Sigmoid colon (tissue), 7 donors: ENCODE results near the gene TEX13D. TPM values are rescaled to one million over a fixed set of nuclear protein-coding genes. Genes with fewer than 3 reads are reported as not detected.
"Not testable (repeated sequence)": the region's sequence is repeated elsewhere in the genome, so short reads cannot be mapped to it uniquely, and the experiment has no call there.

Source experiments
- DNase-seq: peaks from one replicate; pipeline ENCODE4 v3.0.0-alpha.2; 2019
- H3K27ac ChIP-seq, 4 donors: fragments of 200-600 bp; sonication (generic); one replicate each; pipeline ENCODE4 v1.5.1; 2016 to 2019; ENCODE audit warnings: mild to moderate bottlenecking in 1 of 4
- H3K27me3 ChIP-seq, 3 donors: fragments of 200-600 bp; sonication (generic); one replicate each; pipeline ENCODE4 v1.5.1; 2019; ENCODE audit warnings: mild to moderate bottlenecking in 1 of 3
- H3K36me3 ChIP-seq, 4 donors: fragments of 200-600 bp; sonication (generic); one replicate each; pipeline ENCODE4 v1.5.1; 2016 to 2019
- H3K4me1 ChIP-seq, 4 donors: fragments of 200-600 bp; sonication (generic); one replicate each; pipeline ENCODE4 v1.5.1; 2017 to 2019
- H3K4me3 ChIP-seq, 4 donors: fragments of 200-600 bp; sonication (generic); one replicate each; pipeline ENCODE4 v1.5.1; 2017 to 2019; ENCODE audit warnings: mild to moderate bottlenecking in 2 of 4, moderate library complexity in 1 of 4
- H3K9me3 ChIP-seq, 4 donors: fragments of 200-600 bp in 3 of 4; sonication (generic) in 3 of 4; one replicate each; pipeline versions ENCODE4 v1.5.1 to v1.6.1; 2013 to 2019
- EP300 ChIP-seq, 4 donors: sonication (generic); formaldehyde crosslinking; IDR thresholded peaks; one replicate each; pipeline ENCODE4 v1.6.1; 2017; ENCODE audit warnings: antibody characterized with exemption in 4 of 4
- POLR2A ChIP-seq, 2 donors: fragments of 450-650 bp; IDR thresholded peaks; one replicate each; pipeline ENCODE4 v1.6.1; 2016; ENCODE audit warnings: antibody characterized with exemption in 2 of 2, mild to moderate bottlenecking in 2 of 2, moderate library complexity in 2 of 2
- POLR2AphosphoS5 ChIP-seq, 4 donors: sonication (generic); formaldehyde crosslinking; IDR thresholded peaks; one replicate each; pipeline ENCODE4 v1.6.1; 2017; ENCODE audit warnings: antibody characterized with exemption in 4 of 4
- WGBS, 2 donors: extraction: QIAGEN DNeasy Blood & Tissue Kit; methylation state at CpG; one replicate each; pipeline ENCODE4 v1.1.7; 2013; 5-methylcytosine and 5-hydroxymethylcytosine counted together
- intact Hi-C: fragments of 100-400 bp; cut with DNase I; formaldehyde crosslinking; loops from one replicate; pipeline ENCODE4 v1.15.1; 2023
- polyA plus RNA-seq, 3 donors: library from polyadenylated mRNA; stranded (reverse); fragments of 200-250 nt; gene quantifications; one replicate each; pipeline ENCODE4 v1.2.3, GENCODE V29; 2013
- total RNA-seq, 4 donors: library from RNA; depleted of rRNA; stranded (reverse); fragments of >200 nt; gene quantifications; one replicate each; pipeline ENCODE4 v1.1.0, GENCODE V29; 2016
- TF ChIP-seq, protein P1 (sequence below), 4 experiments: fragments of 450-650 bp in 3 of 4; fragments of 200-600 bp in 1 of 4; IDR thresholded peaks; one replicate each; pipeline ENCODE4 v1.5.1; 2016 to 2019; ENCODE audit warnings: antibody characterized with exemption in 4 of 4, mild to moderate bottlenecking in 3 of 4, moderate library complexity in 2 of 4
- donor health status: healthy with polysubstance abuse.
- donor health status: Bipolar disorder and iron deficiency.
- donor health status: healthy.

TEX13D gene
- not detected for total RNA-seq
- polyA plus RNA-seq, result not detected

DNA sequence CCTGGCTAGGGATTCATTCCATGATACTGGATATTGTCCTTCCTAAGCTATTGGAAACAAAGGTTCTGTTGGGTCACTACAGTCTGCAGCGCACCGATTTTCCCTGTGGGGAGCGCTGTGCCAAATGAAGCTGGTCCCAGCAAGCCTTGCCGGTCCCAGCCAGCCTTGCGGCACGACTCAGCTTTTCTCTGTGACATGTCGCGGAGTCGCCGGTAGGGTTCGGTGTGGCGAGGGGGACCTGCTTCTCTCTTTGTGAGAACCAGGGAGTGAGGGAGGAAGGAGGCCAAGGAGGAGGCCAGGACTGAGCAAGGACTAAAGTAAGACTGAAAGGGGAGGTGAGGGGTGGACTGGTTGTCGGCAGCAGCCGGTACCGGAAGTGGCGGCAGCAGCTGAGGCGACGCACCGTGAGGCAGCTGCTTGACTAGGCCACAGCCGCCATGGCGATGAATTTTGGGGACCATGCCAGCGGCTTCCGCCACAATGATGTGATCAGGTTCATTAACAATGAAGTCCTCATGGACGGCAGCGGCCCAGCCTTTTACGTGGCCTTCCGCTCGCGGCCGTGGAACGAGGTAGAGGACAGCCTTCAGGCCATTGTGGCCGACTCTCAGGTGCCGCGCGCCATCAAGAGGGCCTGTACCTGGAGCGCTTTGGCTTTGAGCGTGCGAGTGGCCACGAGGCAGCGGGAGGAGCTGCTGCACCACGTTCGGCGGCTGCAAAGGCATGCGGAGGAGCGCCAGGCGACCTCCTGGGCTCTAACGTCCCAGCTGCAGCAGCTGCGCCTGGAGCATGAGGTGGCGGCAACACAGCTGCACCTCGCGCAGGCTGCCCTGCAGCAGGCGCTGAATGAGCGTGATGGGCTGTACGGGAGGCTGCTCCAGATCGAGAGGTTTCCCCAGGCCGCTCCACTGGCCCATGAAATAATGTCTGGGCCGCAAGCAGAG is at the start of gene TEX13D:
Gene TEX13D (plus strand): TSS at position 180 of the 944 bp plus-strand sequence. CDS start 258 bp downstream, at position 438.
- no peak within 1 kb of the TSS for H3K27ac ChIP-seq
- H3K4me1 ChIP-seq, result no peaks in the 10 kb centered on the region
- intact Hi-C loops, result no loop called here
- no peaks in the 10 kb centered on the region for H3K36me3 ChIP-seq
- no peaks in the 10 kb centered on the region for H3K9me3 ChIP-seq
- no peaks in the 10 kb centered on the region for H3K27me3 ChIP-seq
- H3K4me3 ChIP-seq, result no peak within 1 kb of the TSS
- DNase-seq, result no peak
- TF ChIP-seq, protein P1, sequence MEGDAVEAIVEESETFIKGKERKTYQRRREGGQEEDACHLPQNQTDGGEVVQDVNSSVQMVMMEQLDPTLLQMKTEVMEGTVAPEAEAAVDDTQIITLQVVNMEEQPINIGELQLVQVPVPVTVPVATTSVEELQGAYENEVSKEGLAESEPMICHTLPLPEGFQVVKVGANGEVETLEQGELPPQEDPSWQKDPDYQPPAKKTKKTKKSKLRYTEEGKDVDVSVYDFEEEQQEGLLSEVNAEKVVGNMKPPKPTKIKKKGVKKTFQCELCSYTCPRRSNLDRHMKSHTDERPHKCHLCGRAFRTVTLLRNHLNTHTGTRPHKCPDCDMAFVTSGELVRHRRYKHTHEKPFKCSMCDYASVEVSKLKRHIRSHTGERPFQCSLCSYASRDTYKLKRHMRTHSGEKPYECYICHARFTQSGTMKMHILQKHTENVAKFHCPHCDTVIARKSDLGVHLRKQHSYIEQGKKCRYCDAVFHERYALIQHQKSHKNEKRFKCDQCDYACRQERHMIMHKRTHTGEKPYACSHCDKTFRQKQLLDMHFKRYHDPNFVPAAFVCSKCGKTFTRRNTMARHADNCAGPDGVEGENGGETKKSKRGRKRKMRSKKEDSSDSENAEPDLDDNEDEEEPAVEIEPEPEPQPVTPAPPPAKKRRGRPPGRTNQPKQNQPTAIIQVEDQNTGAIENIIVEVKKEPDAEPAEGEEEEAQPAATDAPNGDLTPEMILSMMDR (IDR thresholded peaks at IDR 0.05), result no peak
- TF ChIP-seq POLR2A (IDR thresholded peaks at IDR 0.05) (no peak), POLR2AphosphoS5 (IDR thresholded peaks at IDR 0.05) (no peak), EP300 (IDR thresholded peaks at IDR 0.05) (no peak)
- WGBS, 2 donors, result 93 to 98% methylated on average over 57 of the region's 57 CpGs

DNA sequence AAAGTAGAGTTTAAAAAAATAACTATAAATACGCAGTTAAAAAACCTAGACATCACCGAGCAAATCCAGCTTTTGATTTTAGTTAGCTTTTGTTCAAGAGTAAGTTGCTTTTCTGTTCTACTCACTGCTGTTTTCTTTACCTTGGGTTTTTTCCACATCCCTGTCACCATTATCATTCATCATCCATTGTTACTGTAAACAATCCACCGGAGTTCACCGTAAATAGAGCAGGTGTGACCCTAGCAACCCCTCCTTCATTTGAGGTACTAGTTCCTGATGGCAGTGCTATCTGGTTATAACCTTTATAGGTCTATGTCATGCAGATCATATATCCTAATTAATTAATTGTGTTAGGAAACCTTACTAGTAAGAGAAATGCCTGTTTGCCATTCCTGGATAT is 43.0 kb upstream of the TEX13D start:
- Histone ChIP-seq H3K27me3 (no peaks in the 10 kb centered on the region), H3K36me3 (no peaks in the 10 kb centered on the region), H3K4me1 (peaks cover 0 to 10% (median 0%) of the 10 kb centered on the region in 4 donors), H3K9me3 (no peaks in the 10 kb centered on the region), H3K27ac (no peak overlapping the region), H3K4me3 (no peak overlapping the region)
- intact Hi-C loops, result no loop called here
- DNase-seq, result no peak
- TF ChIP-seq EP300 (IDR thresholded peaks at IDR 0.05), result no peak
- TF ChIP-seq POLR2A (IDR thresholded peaks at IDR 0.05), result no peak
- no peak for TF ChIP-seq POLR2AphosphoS5 (IDR thresholded peaks at IDR 0.05)
- TF ChIP-seq, protein P1 (IDR thresholded peaks at IDR 0.05), result no peak
- WGBS, 2 donors, result 49 to 69% methylated on average over 4 of the region's 4 CpGs

DNA sequence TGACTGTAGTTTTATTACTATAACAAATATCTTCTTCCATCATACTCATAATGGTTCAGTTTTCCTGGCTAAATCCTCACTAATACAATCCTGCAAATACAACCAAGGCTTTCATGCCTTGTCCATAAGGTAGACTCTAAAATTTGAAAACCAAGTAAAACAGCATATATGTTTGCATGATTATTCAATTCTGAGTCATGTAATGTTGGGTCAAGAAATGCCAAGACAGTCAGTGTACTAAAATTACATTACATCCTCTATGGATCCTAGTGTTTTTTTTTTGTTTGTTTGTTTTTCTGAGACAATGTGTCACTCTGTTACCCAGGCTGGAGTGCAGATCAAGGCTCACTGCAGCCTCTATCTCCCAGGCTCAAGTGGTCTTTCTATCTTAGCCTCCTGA is 38.6 kb upstream of the TEX13D start:
- no peak overlapping the region for H3K27ac ChIP-seq
- H3K9me3 ChIP-seq, result no peaks in the 10 kb centered on the region
- TF ChIP-seq, protein P1 (IDR thresholded peaks at IDR 0.05), result no peak
- H3K4me3 ChIP-seq, result no peak overlapping the region
- intact Hi-C loops, result no loop called here
- H3K4me1 ChIP-seq, result peaks cover 0 to 10% (median 0%) of the 10 kb centered on the region in 4 donors
- DNase-seq, result no peak
- no peaks in the 10 kb centered on the region for H3K36me3 ChIP-seq
- H3K27me3 ChIP-seq, result no peaks in the 10 kb centered on the region

DNA sequence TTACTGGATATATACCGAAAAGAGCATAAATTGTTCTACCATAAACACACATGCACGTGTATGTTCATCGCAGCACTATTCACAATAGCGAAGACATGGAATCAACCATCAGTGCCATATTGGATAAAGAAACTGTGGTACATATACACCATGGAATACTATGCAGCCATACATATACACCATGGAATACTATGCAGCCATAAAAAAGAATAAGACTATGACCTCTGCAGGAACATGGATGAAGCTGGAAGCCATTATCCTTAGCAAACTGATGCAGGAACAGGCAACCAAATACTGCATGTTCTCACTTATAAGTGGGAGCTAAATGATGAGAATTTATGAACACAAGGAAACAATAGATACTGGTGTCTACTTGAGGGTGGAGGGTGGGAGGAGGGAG is 33.1 kb upstream of the TEX13D start:
- H3K27me3 ChIP-seq, H3K36me3 ChIP-seq, intact Hi-C loops, H3K4me1 ChIP-seq, H3K27ac ChIP-seq, DNase-seq, H3K9me3 ChIP-seq, H3K4me3 ChIP-seq: not testable (repeated sequence)
- WGBS, 2 donors, result 95 to 97% methylated on average over 4 of the region's 4 CpGs

DNA sequence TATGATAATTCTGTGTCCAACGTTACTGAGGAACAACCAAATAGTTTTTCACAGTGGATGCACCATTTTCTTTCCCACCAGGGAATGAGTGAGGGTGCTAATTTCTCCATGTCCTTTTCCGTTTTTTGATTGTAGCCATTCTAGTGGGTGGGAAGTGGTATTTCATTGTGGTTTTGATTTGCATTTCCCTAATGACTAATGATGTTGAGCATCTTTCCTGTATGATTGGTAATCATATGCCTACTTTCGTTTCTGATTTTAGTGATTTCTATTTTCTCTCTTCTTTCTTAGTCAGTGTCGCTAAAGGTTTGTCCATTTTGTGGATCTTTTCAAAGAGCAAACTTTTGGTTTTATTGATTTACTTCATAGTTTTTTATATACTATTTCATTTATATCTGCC is 32.1 kb upstream of the TEX13D start:
- Histone ChIP-seq H3K4me1 (no peaks in the 10 kb centered on the region), H3K27ac (no peak overlapping the region), H3K4me3 (no peak overlapping the region), H3K9me3 (no peaks in the 10 kb centered on the region), H3K36me3 (no peaks in the 10 kb centered on the region), H3K27me3 (no peaks in the 10 kb centered on the region)
- no peak for DNase-seq
- intact Hi-C loops, result no loop called here
- WGBS, 2 donors, result 63 to 89% methylated on average over 4 of the region's 4 CpGs
- TF ChIP-seq, protein P1 (IDR thresholded peaks at IDR 0.05), result no peak
- TF ChIP-seq POLR2A (IDR thresholded peaks at IDR 0.05) (no peak), POLR2AphosphoS5 (IDR thresholded peaks at IDR 0.05) (no peak), EP300 (IDR thresholded peaks at IDR 0.05) (no peak)
